ENCODE measurements around the gene TRABD2A. TPM values are rescaled to one million over a fixed set of nuclear protein-coding genes. Genes with fewer than 3 reads are reported as not detected.

TRABD2A gene
- total and polyA plus RNA-seq, 2 of the 13 experiments (the other 11 are each of a cell fraction or from before 2014, with no cell fraction given), result 0.15 TPM; not detected in 1

DNA sequence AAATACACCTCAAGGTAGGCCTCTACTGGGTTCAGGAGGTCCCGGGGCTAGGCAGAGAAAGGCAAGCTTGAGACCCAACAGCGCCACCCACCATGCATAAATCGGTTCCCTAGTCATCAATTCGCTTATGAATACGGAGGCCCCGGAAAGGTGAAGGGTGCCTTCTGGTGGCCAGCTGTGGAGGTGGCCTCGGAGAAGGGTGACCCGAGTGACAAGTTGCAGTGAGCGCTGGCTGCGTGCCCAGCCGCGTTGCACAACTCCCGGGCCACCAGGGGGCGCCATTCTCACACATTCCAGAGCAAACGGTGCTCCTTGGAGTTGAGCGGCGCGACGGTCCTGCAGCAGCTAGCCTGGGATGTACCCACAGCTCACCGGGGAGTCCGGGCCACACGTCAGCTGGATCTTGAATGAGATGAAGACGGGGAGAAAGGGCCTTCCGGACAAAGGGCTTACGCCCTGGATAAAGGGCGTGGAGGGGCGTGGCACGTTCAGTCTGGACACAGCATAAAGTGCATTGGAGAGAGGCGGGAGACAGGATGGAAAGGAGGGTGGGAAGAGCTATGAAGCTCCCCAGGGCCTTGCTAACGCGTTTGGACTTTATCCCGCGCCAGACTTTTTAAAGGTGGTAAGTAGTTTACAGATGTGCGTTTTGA is 45.0 kb upstream of the TRABD2A start (continued):
- no peak for TF ChIP-seq ZNF496 (CRISPR knock-in tag; IDR thresholded peaks at IDR 0.05; ENCODE audit: insufficient replicate concordance)
- TF ChIP-seq, protein P1, sequence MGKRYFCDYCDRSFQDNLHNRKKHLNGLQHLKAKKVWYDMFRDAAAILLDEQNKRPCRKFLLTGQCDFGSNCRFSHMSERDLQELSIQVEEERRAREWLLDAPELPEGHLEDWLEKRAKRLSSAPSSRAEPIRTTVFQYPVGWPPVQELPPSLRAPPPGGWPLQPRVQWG (CRISPR knock-in tag; IDR thresholded peaks at IDR 0.05; ENCODE audit: borderline replicate concordance, low read depth), result no peak
- TF ChIP-seq MED8 (CRISPR knock-in tag; IDR thresholded peaks at IDR 0.05; ENCODE audit: insufficient replicate concordance), result peak; percentile 55
- TF ChIP-seq, protein P2, sequence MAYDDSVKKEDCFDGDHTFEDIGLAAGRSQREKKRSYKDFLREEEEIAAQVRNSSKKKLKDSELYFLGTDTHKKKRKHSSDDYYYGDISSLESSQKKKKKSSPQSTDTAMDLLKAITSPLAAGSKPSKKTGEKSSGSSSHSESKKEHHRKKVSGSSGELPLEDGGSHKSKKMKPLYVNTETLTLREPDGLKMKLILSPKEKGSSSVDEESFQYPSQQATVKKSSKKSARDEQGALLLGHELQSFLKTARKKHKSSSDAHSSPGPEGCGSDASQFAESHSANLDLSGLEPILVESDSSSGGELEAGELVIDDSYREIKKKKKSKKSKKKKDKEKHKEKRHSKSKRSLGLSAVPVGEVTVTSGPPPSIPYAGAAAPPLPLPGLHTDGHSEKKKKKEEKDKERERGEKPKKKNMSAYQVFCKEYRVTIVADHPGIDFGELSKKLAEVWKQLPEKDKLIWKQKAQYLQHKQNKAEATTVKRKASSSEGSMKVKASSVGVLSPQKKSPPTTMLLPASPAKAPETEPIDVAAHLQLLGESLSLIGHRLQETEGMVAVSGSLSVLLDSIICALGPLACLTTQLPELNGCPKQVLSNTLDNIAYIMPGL (CRISPR knock-in tag; IDR thresholded peaks at IDR 0.05; ENCODE audit: borderline replicate concordance in 1 of 2, low read depth in 1 of 2), result peak; percentile 99 to 100
- TF ChIP-seq ELF1 (CRISPR knock-in tag; IDR thresholded peaks at IDR 0.05), result peak; percentile 72; the same call in 1 of the 2 replicates
- TF ChIP-seq TOE1 (CRISPR knock-in tag; IDR thresholded peaks at IDR 0.05), result peak; percentile 89; the same call in 1 of the 2 replicates
- no peak for TF ChIP-seq SRF (IDR thresholded peaks at IDR 0.05; ENCODE audit: low read depth, low read length)
- no peak for TF ChIP-seq ATF5 (CRISPR knock-in tag; IDR thresholded peaks at IDR 0.05; ENCODE audit: low read depth)
- TF ChIP-seq ZNF121 (CRISPR knock-in tag; IDR thresholded peaks at IDR 0.05), result peak; percentile 83
- TF ChIP-seq FIP1L1 (IDR thresholded peaks at IDR 0.05; ENCODE audit: borderline replicate concordance, insufficient read depth, low read depth, low read length), result no peak
- no peak for TF ChIP-seq GABPA (IDR thresholded peaks at IDR 0.05; ENCODE audit: low read depth, low read length)
- peak; percentile 61 for TF ChIP-seq GABPA (CRISPR knock-in tag; IDR thresholded peaks at IDR 0.05; ENCODE audit: low read depth)
- TF ChIP-seq ZFP91 (CRISPR knock-in tag; IDR thresholded peaks at IDR 0.05; ENCODE audit: borderline replicate concordance), result peak; percentile 98
- TF ChIP-seq TP53 (CRISPR knock-in tag; conservative IDR thresholded peaks at IDR 0.05), result no peak
- TF ChIP-seq PHB2 (IDR thresholded peaks at IDR 0.05; ENCODE audit: partially characterized antibody), result no peak
- no peak for TF ChIP-seq FOXM1 (CRISPR knock-in tag; IDR thresholded peaks at IDR 0.05)
- peak; percentile 87 for TF ChIP-seq ADNP (CRISPR knock-in tag; IDR thresholded peaks at IDR 0.05)
- TF ChIP-seq ESRRA (CRISPR knock-in tag; IDR thresholded peaks at IDR 0.05; ENCODE audit: low read depth), result peak; percentile 85
- peak; percentile 98 for TF ChIP-seq ZNF580 (CRISPR knock-in tag; IDR thresholded peaks at IDR 0.05; ENCODE audit: borderline replicate concordance, low read depth)
- TF ChIP-seq SMC3 (IDR thresholded peaks at IDR 0.05; ENCODE audit: low read length), result peak; percentile 95
- peak; percentile 88 for TF ChIP-seq TAF15 (IDR thresholded peaks at IDR 0.05; ENCODE audit: low read depth, low read length, poor library complexity, severe bottlenecking)
- peak; percentile 96 for TF ChIP-seq GATAD2A (CRISPR knock-in tag; IDR thresholded peaks at IDR 0.05)
- peak; percentile 88 for TF ChIP-seq BCL3 (CRISPR knock-in tag; IDR thresholded peaks at IDR 0.05)
- peak; percentile 94; the same call in 1 of the 2 replicates for TF ChIP-seq ZNF251 (CRISPR knock-in tag; IDR thresholded peaks at IDR 0.05)
